Measurements from ENCODE around the gene CFHR3.
"Not testable (repeated sequence)": the region's sequence is repeated elsewhere in the genome, so short reads cannot be mapped to it uniquely, and the experiment has no call there.

The CFHR3 gene

GRCh38 chr1:196774603-196775002 lies at the start of gene CFHR3:
TSS of gene CFHR3 (plus strand) at chr1:196774840. CDS start at chr1:196774887, 47 bp downstream.
- Histone ChIP-seq H3K4me3 (no peak within 1 kb of the TSS), H3K27ac (no peak within 1 kb of the TSS)
- no peak for DNase-seq (ENCODE audit: low spot score)
- TF ChIP-seq, protein P1, sequence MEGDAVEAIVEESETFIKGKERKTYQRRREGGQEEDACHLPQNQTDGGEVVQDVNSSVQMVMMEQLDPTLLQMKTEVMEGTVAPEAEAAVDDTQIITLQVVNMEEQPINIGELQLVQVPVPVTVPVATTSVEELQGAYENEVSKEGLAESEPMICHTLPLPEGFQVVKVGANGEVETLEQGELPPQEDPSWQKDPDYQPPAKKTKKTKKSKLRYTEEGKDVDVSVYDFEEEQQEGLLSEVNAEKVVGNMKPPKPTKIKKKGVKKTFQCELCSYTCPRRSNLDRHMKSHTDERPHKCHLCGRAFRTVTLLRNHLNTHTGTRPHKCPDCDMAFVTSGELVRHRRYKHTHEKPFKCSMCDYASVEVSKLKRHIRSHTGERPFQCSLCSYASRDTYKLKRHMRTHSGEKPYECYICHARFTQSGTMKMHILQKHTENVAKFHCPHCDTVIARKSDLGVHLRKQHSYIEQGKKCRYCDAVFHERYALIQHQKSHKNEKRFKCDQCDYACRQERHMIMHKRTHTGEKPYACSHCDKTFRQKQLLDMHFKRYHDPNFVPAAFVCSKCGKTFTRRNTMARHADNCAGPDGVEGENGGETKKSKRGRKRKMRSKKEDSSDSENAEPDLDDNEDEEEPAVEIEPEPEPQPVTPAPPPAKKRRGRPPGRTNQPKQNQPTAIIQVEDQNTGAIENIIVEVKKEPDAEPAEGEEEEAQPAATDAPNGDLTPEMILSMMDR (IDR thresholded peaks at IDR 0.05): no peak

DNA sequence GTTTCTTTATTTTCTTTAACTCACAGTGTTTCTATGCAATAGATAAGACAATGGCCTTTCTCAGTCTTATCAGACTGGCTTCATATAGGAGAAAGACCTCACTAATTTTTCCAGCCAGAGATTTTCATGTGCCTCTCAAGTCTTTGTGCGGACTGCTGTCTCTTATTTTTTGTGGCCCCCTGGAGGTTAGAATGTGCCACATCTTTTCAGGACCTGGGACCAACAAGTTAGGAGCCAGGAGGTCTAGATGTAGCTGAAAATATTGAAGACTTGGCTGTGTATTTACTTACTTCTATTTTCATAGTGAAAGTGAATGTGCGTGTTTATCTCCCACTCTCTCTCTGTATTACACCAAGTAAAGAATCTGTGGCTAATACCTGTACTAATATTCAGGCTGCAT lies 42.1 kb upstream of the CFHR3 start:
- no peak overlapping the region for H3K27ac ChIP-seq
- DNase-seq (ENCODE audit: low spot score): no peak
- TF ChIP-seq, protein P1 (IDR thresholded peaks at IDR 0.05): no peak
- no peak overlapping the region for H3K4me3 ChIP-seq

- DNase-seq (ENCODE audit: low spot score): no peak
- Histone ChIP-seq H3K4me3 (no peak overlapping the region), H3K27ac (no peak overlapping the region)
- TF ChIP-seq, protein P1 (IDR thresholded peaks at IDR 0.05): no peak
Observed at GRCh38 chr1:196733091-196733970, 41.3 kb upstream of the CFHR3 start.

DNA sequence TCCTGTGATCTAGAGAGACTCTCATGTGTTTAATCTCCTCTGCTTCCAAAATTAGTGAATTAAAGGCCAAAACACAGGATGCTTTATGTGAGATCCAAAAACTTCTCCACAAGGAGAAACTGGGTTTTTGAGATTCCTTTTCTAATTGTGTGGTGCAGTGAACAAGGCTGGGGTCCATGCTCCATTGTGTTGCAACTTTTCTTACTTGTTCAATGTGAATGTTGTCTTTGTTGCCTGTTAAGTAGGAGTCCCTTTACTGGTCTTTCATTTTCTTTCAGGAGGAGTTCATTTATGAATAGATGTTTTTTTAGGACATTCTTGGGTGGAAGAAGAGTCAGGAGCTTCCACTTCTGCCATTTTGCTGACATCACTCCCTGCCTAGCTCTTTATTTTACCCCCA lies 40.6 kb upstream of the CFHR3 start:
- no peak overlapping the region for H3K27ac ChIP-seq
- no peak for DNase-seq (ENCODE audit: low spot score)
- TF ChIP-seq, protein P1 (IDR thresholded peaks at IDR 0.05): no peak
- no peak overlapping the region for H3K4me3 ChIP-seq

- no peak overlapping the region for H3K27ac ChIP-seq
- H3K4me3 ChIP-seq: no peak overlapping the region
- TF ChIP-seq, protein P1 (IDR thresholded peaks at IDR 0.05): no peak
- no peak for DNase-seq (ENCODE audit: low spot score)
Observed at GRCh38 chr1:196734460-196734859, 40.2 kb upstream of the CFHR3 start.

GRCh38 chr1:196738730-196739129 lies 35.9 kb upstream of the CFHR3 start:
- TF ChIP-seq, protein P1 (IDR thresholded peaks at IDR 0.05): no peak
- no peak for DNase-seq (ENCODE audit: low spot score)
- Histone ChIP-seq H3K27ac (no peak overlapping the region), H3K4me3 (no peak overlapping the region)

DNA sequence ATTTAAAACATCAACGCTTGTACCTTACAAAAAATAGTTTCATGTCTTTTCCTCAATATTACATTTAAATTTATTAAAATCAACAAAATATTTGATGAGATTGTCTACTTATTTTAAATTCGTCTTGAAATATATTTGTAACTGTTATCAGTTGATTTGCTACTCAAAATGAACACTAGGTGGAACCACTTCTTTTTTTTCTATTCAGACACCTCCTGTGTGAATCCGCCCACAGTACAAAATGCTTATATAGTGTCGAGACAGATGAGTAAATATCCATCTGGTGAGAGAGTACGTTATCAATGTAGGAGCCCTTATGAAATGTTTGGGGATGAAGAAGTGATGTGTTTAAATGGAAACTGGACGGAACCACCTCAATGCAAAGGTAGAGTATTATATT lies 31.4 kb upstream of the CFHR3 start:
- H3K4me3 ChIP-seq; H3K27ac ChIP-seq; DNase-seq (ENCODE audit: low spot score): not testable (repeated sequence)

DNA sequence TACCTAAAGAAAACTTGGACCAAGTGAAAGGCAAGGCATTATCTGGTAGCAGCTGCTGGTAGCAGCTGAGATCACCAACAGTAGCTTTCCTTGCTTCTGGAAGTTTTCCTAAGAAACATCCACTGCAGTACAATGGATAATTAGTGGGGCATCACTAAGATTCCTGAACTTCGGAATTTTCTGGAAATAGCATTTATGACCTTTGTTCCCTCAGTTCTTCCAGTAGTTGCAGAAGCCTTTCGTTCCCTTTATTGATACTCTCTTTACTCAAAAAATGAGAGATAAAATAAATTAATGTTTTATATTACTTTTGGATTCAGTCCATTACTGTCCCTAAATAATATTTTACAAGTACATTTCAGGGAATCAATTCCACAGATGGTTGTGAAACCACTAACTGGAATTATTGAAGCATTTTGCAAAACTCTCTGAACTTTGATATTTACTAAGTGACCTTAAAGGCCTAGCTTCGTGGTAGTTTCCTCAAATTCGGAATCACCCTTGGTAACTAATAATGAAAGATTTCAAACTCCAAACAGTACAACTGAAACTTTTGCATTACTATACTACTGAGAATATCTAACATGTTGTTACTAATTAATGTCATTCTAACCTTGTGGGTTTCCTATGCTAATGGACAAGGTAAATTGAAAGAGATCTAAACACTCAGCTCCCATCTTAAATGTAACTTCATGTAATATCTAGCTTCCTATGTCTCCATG lies 9.5 kb upstream of the CFHR3 start:
- not testable (repeated sequence) for DNase-seq (ENCODE audit: low spot score); H3K4me3 ChIP-seq; H3K27ac ChIP-seq

- DNase-seq (ENCODE audit: low spot score); H3K27ac ChIP-seq: not testable (repeated sequence)
Observed at GRCh38 chr1:196769823-196770222, 4.8 kb upstream of the CFHR3 start.

More at GRCh38 chr1:196769823-196770222, 4.8 kb upstream of the CFHR3 start:
- H3K4me3 ChIP-seq: not testable (repeated sequence)
